Rectal smooth muscle tissue (tissue), 1 donor: ENCODE results near the gene SIRPD.
"Not testable (repeated sequence)": the region's sequence is repeated elsewhere in the genome, so short reads cannot be mapped to it uniquely, and the experiment has no call there.

Experiments used
- H3K27ac ChIP-seq: one replicate; pipeline ENCODE4 v1.7.0; 2013; ENCODE audit warnings: low read depth, low read length, inconsistent platforms
- H3K27me3 ChIP-seq: one replicate; pipeline ENCODE4 v1.7.0; 2013; ENCODE audit warnings: low read length; ENCODE audit not compliant: control insufficient read depth, insufficient read depth
- H3K36me3 ChIP-seq: one replicate; pipeline ENCODE4 v1.7.0; 2013; ENCODE audit warnings: low read length; ENCODE audit not compliant: control insufficient read depth, insufficient read depth
- H3K4me1 ChIP-seq: one replicate; pipeline ENCODE4 v1.7.0; 2013; ENCODE audit warnings: low read length; ENCODE audit not compliant: control insufficient read depth, insufficient read depth
- H3K4me3 ChIP-seq: one replicate; pipeline ENCODE4 v1.7.0; 2013; ENCODE audit warnings: low read length
- H3K9ac ChIP-seq: one replicate; pipeline ENCODE4 v1.7.0; 2013; ENCODE audit warnings: low read length

Gene SIRPD

GRCh38 chr20:1505871-1506270 is 51.6 kb downstream of the SIRPD start:
- H3K9ac ChIP-seq, result no peak overlapping the region
- H3K4me3 ChIP-seq, result no peak overlapping the region
- H3K27ac ChIP-seq, result no peak overlapping the region
- H3K27me3 ChIP-seq, result no peaks in the 10 kb centered on the region
- no peaks in the 10 kb centered on the region for H3K4me1 ChIP-seq
- H3K36me3 ChIP-seq, result no peaks in the 10 kb centered on the region

- no peaks in the 10 kb centered on the region for H3K27me3 ChIP-seq
- H3K36me3 ChIP-seq, result no peaks in the 10 kb centered on the region
- H3K4me1 ChIP-seq, result no peaks in the 10 kb centered on the region
- no peak overlapping the region for H3K9ac ChIP-seq
- H3K27ac ChIP-seq, result no peak overlapping the region
- no peak overlapping the region for H3K4me3 ChIP-seq
Observed at GRCh38 chr20:1505361-1505760, 52.1 kb downstream of the SIRPD start.

GRCh38 chr20:1503564-1504227 is 53.8 kb downstream of the SIRPD start:
- H3K4me3 ChIP-seq, result no peak overlapping the region
- H3K36me3 ChIP-seq, result no peaks in the 10 kb centered on the region
- no peak overlapping the region for H3K9ac ChIP-seq

GRCh38 chr20:1500496-1500895 is 57.0 kb downstream of the SIRPD start:
- Histone ChIP-seq H3K27ac (no peak overlapping the region), H3K36me3 (no peaks in the 10 kb centered on the region), H3K27me3 (no peaks in the 10 kb centered on the region), H3K9ac (no peak overlapping the region), H3K4me3 (no peak overlapping the region), H3K4me1 (no peaks in the 10 kb centered on the region)

More at GRCh38 chr20:1503564-1504227, 53.8 kb downstream of the SIRPD start:
- Histone ChIP-seq H3K4me1 (no peaks in the 10 kb centered on the region), H3K27me3 (no peaks in the 10 kb centered on the region), H3K27ac (no peak overlapping the region)

GRCh38 chr20:1499528-1500420 is 57.7 kb downstream of the SIRPD start:
- no peak overlapping the region for H3K27ac ChIP-seq
- no peaks in the 10 kb centered on the region for H3K27me3 ChIP-seq
- no peak overlapping the region for H3K9ac ChIP-seq
- no peak overlapping the region for H3K4me3 ChIP-seq
- no peaks in the 10 kb centered on the region for H3K36me3 ChIP-seq
- no peaks in the 10 kb centered on the region for H3K4me1 ChIP-seq

GRCh38 chr20:1497371-1497770 is 60.1 kb downstream of the SIRPD start:
- H3K9ac ChIP-seq, H3K27me3 ChIP-seq, H3K4me3 ChIP-seq, H3K4me1 ChIP-seq, H3K36me3 ChIP-seq, H3K27ac ChIP-seq: not testable (repeated sequence)

- H3K36me3 ChIP-seq, result no peaks in the 10 kb centered on the region
- no peaks in the 10 kb centered on the region for H3K4me1 ChIP-seq
- no peak overlapping the region for H3K4me3 ChIP-seq
- H3K27me3 ChIP-seq, result no peaks in the 10 kb centered on the region
- H3K9ac ChIP-seq, result no peak overlapping the region
- H3K27ac ChIP-seq, result no peak overlapping the region
Observed at GRCh38 chr20:1496930-1497329, 60.6 kb downstream of the SIRPD start.

GRCh38 chr20:1494436-1494835 is 63.1 kb downstream of the SIRPD start:
- Histone ChIP-seq H3K9ac (no peak overlapping the region), H3K4me3 (no peak overlapping the region), H3K27ac (no peak overlapping the region), H3K27me3 (no peaks in the 10 kb centered on the region), H3K36me3 (no peaks in the 10 kb centered on the region), H3K4me1 (no peaks in the 10 kb centered on the region)

- Histone ChIP-seq H3K27me3 (no peaks in the 10 kb centered on the region), H3K27ac (no peak overlapping the region), H3K4me1 (no peaks in the 10 kb centered on the region), H3K9ac (no peak overlapping the region), H3K4me3 (no peak overlapping the region), H3K36me3 (no peaks in the 10 kb centered on the region)
Observed at GRCh38 chr20:1493536-1493935, 64.0 kb downstream of the SIRPD start.

- H3K9ac ChIP-seq, result no peak overlapping the region
- no peak overlapping the region for H3K27ac ChIP-seq
- no peak overlapping the region for H3K4me3 ChIP-seq
- H3K4me1 ChIP-seq, result no peaks in the 10 kb centered on the region
- H3K36me3 ChIP-seq, result no peaks in the 10 kb centered on the region
- no peaks in the 10 kb centered on the region for H3K27me3 ChIP-seq
Observed at GRCh38 chr20:1491860-1492642, 65.5 kb downstream of the SIRPD start.

GRCh38 chr20:1491281-1491840 is 66.1 kb downstream of the SIRPD start, which contains the start of gene SIRPB2:
TSS of gene SIRPB2 (minus strand) at chr20:1491420. CDS start at chr20:1491359, 61 bp downstream.
- Histone ChIP-seq H3K27me3 (no peaks in the 10 kb centered on the region), H3K4me3 (peak within 1 kb of the TSS; percentile 9), H3K9ac (no peak within 1 kb of the TSS), H3K4me1 (no peaks in the 10 kb centered on the region), H3K36me3 (no peaks in the 10 kb centered on the region), H3K27ac (peak within 1 kb of the TSS; percentile 17)

GRCh38 chr20:1490643-1491195 is 66.8 kb downstream of the SIRPD start:
- peak overlapping the region; percentile 17 for H3K27ac ChIP-seq
- no peaks in the 10 kb centered on the region for H3K27me3 ChIP-seq
- no peaks in the 10 kb centered on the region for H3K36me3 ChIP-seq
- H3K9ac ChIP-seq, result no peak overlapping the region
- H3K4me1 ChIP-seq, result no peaks in the 10 kb centered on the region
- H3K4me3 ChIP-seq, result peak overlapping the region; percentile 9
